ENCODE measurements around the gene E2F4. TPM values are rescaled to one million over a fixed set of nuclear protein-coding genes. Genes with fewer than 3 reads are reported as not detected.

E2F4 gene
- total RNA-seq, 1 donor from 2014 or later = 43.4 TPM

DNA sequence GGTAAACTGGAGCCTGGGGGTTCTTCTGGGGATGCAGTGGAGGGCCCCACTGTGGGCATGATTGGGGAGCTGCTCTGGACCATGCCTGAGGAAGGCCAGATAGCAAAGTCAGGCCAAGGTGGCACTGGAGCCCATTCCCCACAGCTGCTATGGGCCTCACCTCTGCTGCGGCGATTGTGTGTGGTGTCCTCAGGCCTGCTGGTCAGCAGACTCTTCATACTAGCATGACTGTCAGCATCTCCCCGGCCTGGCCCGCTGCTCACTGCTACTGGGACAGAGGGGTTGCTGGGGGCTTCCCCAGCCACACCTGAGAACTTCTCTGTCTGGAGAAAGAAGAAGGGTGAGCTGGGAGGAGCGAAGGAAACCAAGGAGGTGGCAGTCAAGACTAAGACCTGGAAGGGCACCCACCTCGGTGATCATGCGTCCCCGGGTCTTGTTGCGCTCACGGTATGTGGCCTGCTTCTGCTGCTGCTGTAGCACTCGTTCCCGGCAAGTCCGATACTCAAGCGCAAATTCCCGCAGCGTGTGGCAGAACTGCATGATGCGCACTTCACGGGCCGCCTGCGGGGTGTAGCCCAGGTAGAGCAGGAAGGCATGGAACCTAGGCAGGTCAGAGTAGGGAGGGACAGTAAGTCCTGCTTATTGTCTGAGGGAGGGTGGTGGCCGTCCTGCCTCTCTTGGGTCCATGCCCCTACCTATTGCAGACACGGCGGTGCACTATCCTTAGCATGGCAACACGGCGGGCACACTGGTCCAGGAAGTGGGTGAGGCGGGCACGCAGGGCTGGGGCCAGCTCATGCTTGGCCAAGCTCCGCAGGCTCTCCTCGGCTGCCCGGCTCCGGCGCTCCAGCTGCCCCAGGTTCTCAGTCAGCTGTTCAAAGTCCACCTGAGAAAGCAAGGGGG is 38.2 kb downstream of the E2F4 start:
- DNase-seq (ENCODE audit: extremely low spot score, unreplicated experiment) = no peak
- TF ChIP-seq, protein P1, sequence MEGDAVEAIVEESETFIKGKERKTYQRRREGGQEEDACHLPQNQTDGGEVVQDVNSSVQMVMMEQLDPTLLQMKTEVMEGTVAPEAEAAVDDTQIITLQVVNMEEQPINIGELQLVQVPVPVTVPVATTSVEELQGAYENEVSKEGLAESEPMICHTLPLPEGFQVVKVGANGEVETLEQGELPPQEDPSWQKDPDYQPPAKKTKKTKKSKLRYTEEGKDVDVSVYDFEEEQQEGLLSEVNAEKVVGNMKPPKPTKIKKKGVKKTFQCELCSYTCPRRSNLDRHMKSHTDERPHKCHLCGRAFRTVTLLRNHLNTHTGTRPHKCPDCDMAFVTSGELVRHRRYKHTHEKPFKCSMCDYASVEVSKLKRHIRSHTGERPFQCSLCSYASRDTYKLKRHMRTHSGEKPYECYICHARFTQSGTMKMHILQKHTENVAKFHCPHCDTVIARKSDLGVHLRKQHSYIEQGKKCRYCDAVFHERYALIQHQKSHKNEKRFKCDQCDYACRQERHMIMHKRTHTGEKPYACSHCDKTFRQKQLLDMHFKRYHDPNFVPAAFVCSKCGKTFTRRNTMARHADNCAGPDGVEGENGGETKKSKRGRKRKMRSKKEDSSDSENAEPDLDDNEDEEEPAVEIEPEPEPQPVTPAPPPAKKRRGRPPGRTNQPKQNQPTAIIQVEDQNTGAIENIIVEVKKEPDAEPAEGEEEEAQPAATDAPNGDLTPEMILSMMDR (IDR thresholded peaks at IDR 0.05) = no peak

DNA sequence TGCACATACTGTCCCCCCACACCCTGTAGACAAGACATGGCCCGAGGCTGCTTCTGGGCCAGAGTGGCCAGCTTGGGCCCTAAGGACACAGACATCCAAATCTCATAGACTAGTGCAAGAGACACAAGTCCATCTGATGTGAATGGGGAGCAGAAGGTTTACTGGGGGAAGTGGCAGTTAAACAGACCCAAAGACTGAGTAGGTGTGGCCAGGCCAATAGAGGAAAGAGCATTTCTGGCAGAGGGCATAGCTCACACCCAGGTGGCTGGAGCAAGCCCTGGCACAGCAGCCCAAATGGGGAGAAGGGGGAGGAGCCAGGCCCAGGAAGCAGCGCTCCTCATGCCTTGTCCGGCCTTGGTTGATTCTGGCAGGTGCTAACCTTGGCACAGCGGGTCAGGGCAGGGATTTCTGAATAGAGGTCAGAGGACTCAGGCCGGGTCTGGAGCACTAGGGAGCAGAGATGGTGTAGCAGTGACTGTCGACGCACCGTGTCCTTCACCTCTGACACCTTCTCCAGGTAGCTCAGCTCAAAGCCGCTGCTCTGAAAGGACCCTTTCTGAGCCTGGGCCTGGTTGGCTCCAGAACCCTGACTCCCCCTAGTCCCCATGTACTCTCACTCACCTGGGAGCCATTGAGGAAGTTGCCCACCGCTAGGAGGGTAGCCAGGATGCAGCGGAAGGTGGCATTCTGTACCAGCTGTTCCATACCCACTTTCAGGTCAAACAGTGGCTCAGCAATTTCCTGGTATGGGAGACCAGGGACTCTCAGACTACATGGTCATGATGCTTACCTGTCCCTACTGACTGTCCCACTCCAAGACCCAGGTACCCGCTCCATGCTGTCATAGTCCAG is 39.1 kb downstream of the E2F4 start:
- H3K9me3 Mint-ChIP-seq (ENCODE audit: unreplicated experiment) = no peaks in the 10 kb centered on the region
- TF ChIP-seq, protein P1 (IDR thresholded peaks at IDR 0.05) = no peak
- peaks cover 26% of the 10 kb centered on the region for H3K4me1 Mint-ChIP-seq (ENCODE audit: unreplicated experiment)
- H3K27me3 Mint-ChIP-seq (ENCODE audit: unreplicated experiment) = no peaks in the 10 kb centered on the region
- H3K4me3 Mint-ChIP-seq (ENCODE audit: unreplicated experiment) = no peak overlapping the region
- no peak for DNase-seq (ENCODE audit: extremely low spot score, unreplicated experiment)
- no peak overlapping the region for H3K27ac Mint-ChIP-seq (ENCODE audit: unreplicated experiment)
- peaks cover 26% of the 10 kb centered on the region for H3K36me3 Mint-ChIP-seq (ENCODE audit: unreplicated experiment)

More for the DNA sequence above, 38.2 kb downstream of the E2F4 start:
- Mint-ChIP-seq H3K4me1 (ENCODE audit: unreplicated experiment) (peaks cover 31% of the 10 kb centered on the region), H3K36me3 (ENCODE audit: unreplicated experiment) (peaks cover 25% of the 10 kb centered on the region), H3K9me3 (ENCODE audit: unreplicated experiment) (no peaks in the 10 kb centered on the region), H3K4me3 (ENCODE audit: unreplicated experiment) (no peak overlapping the region), H3K27me3 (ENCODE audit: unreplicated experiment) (no peaks in the 10 kb centered on the region), H3K27ac (ENCODE audit: unreplicated experiment) (no peak overlapping the region)

DNA sequence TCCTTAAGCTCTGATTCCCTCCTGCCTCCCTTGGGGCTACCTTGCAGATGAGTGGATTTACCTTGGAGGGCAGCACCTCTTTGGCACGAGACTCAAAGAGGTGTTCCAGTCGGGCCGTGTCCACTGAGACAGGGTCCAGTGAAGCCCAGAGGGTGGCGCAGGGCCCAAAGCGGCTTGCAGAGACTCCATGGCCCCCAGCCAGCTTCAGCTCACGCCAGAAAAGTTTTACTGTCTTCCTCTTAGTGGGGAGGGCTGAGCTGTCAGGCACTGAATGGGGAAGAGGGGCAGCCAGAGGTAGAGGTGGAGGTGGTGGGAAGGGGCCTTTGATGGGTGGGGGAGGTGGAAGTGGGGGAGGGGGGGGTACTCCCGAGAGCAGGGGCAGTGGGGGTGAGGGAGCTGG is 41.6 kb downstream of the E2F4 start:
- TF ChIP-seq, protein P1 (IDR thresholded peaks at IDR 0.05) = no peak
- DNase-seq (ENCODE audit: extremely low spot score, unreplicated experiment) = no peak
- no peaks in the 10 kb centered on the region for H3K9me3 Mint-ChIP-seq (ENCODE audit: unreplicated experiment)
- H3K27me3 Mint-ChIP-seq (ENCODE audit: unreplicated experiment) = no peaks in the 10 kb centered on the region
- H3K4me1 Mint-ChIP-seq (ENCODE audit: unreplicated experiment) = peaks cover 4% of the 10 kb centered on the region
- H3K27ac Mint-ChIP-seq (ENCODE audit: unreplicated experiment) = no peak overlapping the region
- peaks cover 41% of the 10 kb centered on the region for H3K36me3 Mint-ChIP-seq (ENCODE audit: unreplicated experiment)
- no peak overlapping the region for H3K4me3 Mint-ChIP-seq (ENCODE audit: unreplicated experiment)

DNA sequence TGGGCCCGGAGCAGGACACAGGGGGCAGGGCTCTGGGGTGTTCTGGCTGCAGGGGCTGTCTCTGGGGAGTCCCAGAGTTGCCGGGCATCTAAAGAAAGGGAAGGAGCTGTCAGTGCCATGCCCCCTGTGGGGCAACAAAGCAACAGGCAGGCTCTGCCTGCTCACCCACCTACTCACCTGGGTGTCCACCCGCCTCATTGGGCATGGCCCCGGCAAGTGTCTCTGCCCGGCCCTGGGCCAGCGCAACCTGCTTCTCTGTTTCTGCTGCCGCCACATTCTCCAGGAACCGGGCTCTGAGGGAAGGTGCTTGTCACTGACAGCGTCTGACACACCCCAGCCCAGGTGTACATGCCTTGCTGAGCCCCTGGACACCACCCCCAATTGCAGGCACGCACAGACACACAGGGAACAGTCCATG is 42.2 kb downstream of the E2F4 start:
- H3K27ac Mint-ChIP-seq (ENCODE audit: unreplicated experiment) = no peak overlapping the region
- H3K4me3 Mint-ChIP-seq (ENCODE audit: unreplicated experiment) = no peak overlapping the region
- no peaks in the 10 kb centered on the region for H3K27me3 Mint-ChIP-seq (ENCODE audit: unreplicated experiment)
- peaks cover 40% of the 10 kb centered on the region for H3K36me3 Mint-ChIP-seq (ENCODE audit: unreplicated experiment)
- H3K9me3 Mint-ChIP-seq (ENCODE audit: unreplicated experiment) = no peaks in the 10 kb centered on the region
- DNase-seq (ENCODE audit: extremely low spot score, unreplicated experiment) = no peak
- TF ChIP-seq, protein P1 (IDR thresholded peaks at IDR 0.05) = no peak
- no peaks in the 10 kb centered on the region for H3K4me1 Mint-ChIP-seq (ENCODE audit: unreplicated experiment)

Data from osteocyte (in vitro differentiated cells).